GM12878 (cell line): ENCODE results near the gene TRIM13. TPM values are rescaled to one million over a fixed set of nuclear protein-coding genes. Genes with fewer than 3 reads are reported as not detected.
"Not testable (repeated sequence)": the region's sequence is repeated elsewhere in the genome, so short reads cannot be mapped to it uniquely, and the experiment has no call there.

Experiments
- ATAC-seq: fragments of 200-7000 bp; cut with Tn5 transposase; 3 replicates; pipeline ENCODE4 v1.9.1; 2020; ENCODE audit warnings: mild to moderate bottlenecking, moderate library complexity
- BruUV-seq: library from RNA; stranded (reverse); fragments of 400-500 nt; replicated peaks from 2 replicates; lab custom pipeline; 2021; lab: Mats Ljungman, UMichigan
- CTCF ChIA-PET: fragments of 300-600 bp; sonication (Branson Sonifier 250); formaldehyde crosslinking; extraction: SDS; loops from one replicate; lab custom pipeline; 2021; ENCODE audit warnings: inconsistent platforms; lab: Yijun Ruan, JAX
- POLR2A ChIA-PET: fragments of 350-600 bp; formaldehyde crosslinking; extraction: SDS; loops from one replicate; lab custom pipeline; 2021; ENCODE audit warnings: inconsistent platforms; lab: Charles Lee
- RAD21 ChIA-PET: fragments of 300-600 bp; sonication (Branson Sonifier 250); formaldehyde crosslinking; loops from one replicate; lab custom pipeline; 2023; ENCODE audit warnings: antibody characterized with exemption; ENCODE audit not compliant: unreplicated experiment; lab: Charles Lee
- SMC1A ChIA-PET: fragments of 300-600 bp; sonication (Branson Sonifier 250); formaldehyde crosslinking; loops from one replicate; lab custom pipeline; 2023; ENCODE audit not compliant: unreplicated experiment, uncharacterized antibody; lab: Charles Lee
- DNase-seq: peaks from one replicate; pipeline ENCODE4 v3.0.0-alpha.2; 2011; ENCODE audit warnings: low read depth, low spot score
- FAIRE-seq: peaks from 3 replicates; lab custom pipeline; 2011; peaks lifted over from hg19 to GRCh38; lab: Jason Lieb, UNC
- H2AFZ ChIP-seq: 2 replicates; pipeline ENCODE4 v1.6.0; 2011; ENCODE audit warnings: low read depth, low read length, control low read depth; ENCODE audit not compliant: control insufficient read depth
- H3K27ac ChIP-seq: 2 replicates; pipeline ENCODE4 v1.5.1; 2011; ENCODE audit warnings: control low read depth; ENCODE audit not compliant: control insufficient read depth, insufficient read depth
- H3K27me3 ChIP-seq, 2 experiments: replicated peaks in 1 of 2; 2 replicates each; pipeline versions ENCODE4 v1.6.0 to v1.6.1; 2011; ENCODE audit warnings: low read length in 1 of 2; ENCODE audit not compliant: control insufficient read depth in 2 of 2, insufficient read depth in 2 of 2
- H3K36me3 ChIP-seq, 2 experiments: 2 replicates each; pipeline ENCODE4 v1.5.1; 2011; ENCODE audit warnings: low read length in 1 of 2; ENCODE audit not compliant: control insufficient read depth in 2 of 2, insufficient read depth in 2 of 2
- H3K4me1 ChIP-seq: 2 replicates; pipeline ENCODE4 v1.6.1; 2011; ENCODE audit warnings: mild to moderate bottlenecking, low read length, moderate library complexity, mixed read lengths; ENCODE audit not compliant: control insufficient read depth, insufficient read depth
- H3K4me2 ChIP-seq: 2 replicates; pipeline ENCODE4 v1.6.0; 2011; ENCODE audit warnings: control low read depth; ENCODE audit not compliant: control insufficient read depth, insufficient read depth
- H3K4me3 ChIP-seq: fragments of 200-600 bp; sonication (generic); 2 replicates; pipeline ENCODE4 v1.5.1; 2016
- H3K79me2 ChIP-seq: 2 replicates; pipeline ENCODE4 v1.6.0; 2011; ENCODE audit warnings: low read length; ENCODE audit not compliant: control insufficient read depth, insufficient read depth
- H3K9ac ChIP-seq: 2 replicates; pipeline ENCODE4 v1.8.0; 2011; ENCODE audit warnings: low read length, control low read depth, mixed read lengths; ENCODE audit not compliant: control insufficient read depth, insufficient read depth
- H3K9me3 ChIP-seq: replicated peaks from 3 replicates; pipeline ENCODE4 v1.5.1; 2011; ENCODE audit warnings: mild to moderate bottlenecking, low read length; ENCODE audit not compliant: control insufficient read depth, insufficient read depth
- H4K20me1 ChIP-seq: 2 replicates; pipeline ENCODE4 v1.6.0; 2011; ENCODE audit not compliant: control insufficient read depth, insufficient read depth
- ESRRA ChIP-seq: IDR thresholded peaks from 2 replicates; pipeline ENCODE4 v1.6.1; 2012; ENCODE audit warnings: mild to moderate bottlenecking, low read length, improper control_type of control experiment
- PBX3 ChIP-seq: IDR thresholded peaks from 2 replicates; pipeline ENCODE4 v1.6.1; 2011; ENCODE audit warnings: mild to moderate bottlenecking, low read depth, low read length, moderate library complexity; ENCODE audit not compliant: insufficient replicate concordance
- POU2F2 ChIP-seq: IDR thresholded peaks from 3 replicates; pipeline ENCODE4 v1.6.1; 2011; ENCODE audit warnings: low read depth, mild to moderate bottlenecking, low read length, borderline replicate concordance
- YY1 ChIP-seq: IDR thresholded peaks from 2 replicates; pipeline ENCODE4 v1.6.1; 2011; ENCODE audit warnings: low read depth, mild to moderate bottlenecking, low read length
- ZNF274 ChIP-seq: IDR thresholded peaks from one replicate; pipeline ENCODE4 v1.8.0; 2011; ENCODE audit not compliant: insufficient read length, insufficient read depth
- WGBS: methylation state at CpG from one replicate; pipeline ENCODE4 v1.1.6; 2016; ENCODE audit warnings: low lambda C conversion rate; ENCODE audit not compliant: insufficient replicate concordance, insufficient coverage; ENCODE audit errors: missing lambda C conversion rate; 5-methylcytosine and 5-hydroxymethylcytosine counted together
- in situ Hi-C: fragments of 300-500 bp; cut with MboI; formaldehyde crosslinking; loops from 9 replicates; pipeline ENCODE4 v1.14.3; 2018; ENCODE audit warnings: mixed read lengths
- intact Hi-C: fragments of 100-400 bp; cut with micrococcal nuclease; formaldehyde crosslinking; loops from one replicate; pipeline ENCODE4 v1.14.2; 2022; ENCODE audit not compliant: unreplicated experiment
- polyA plus RNA-seq, 11 experiments: library from polyadenylated mRNA; depleted of rRNA in 4 of 11; unstranded in 6 of 11; stranded (reverse) in 5 of 11; fragments of >200 nt; fragmentation: Nextera tagmentation in 4 of 11; fragmentation: Illumina TruSeq in 1 of 11; extraction: Ambion mirVana in 4 of 11; extraction: Trizol in 1 of 11; gene quantifications; 1 replicate in 1 of 11; 2 replicates in 10 of 11; pipeline versions ENCODE4 v1.2.1 to v1.2.3, GENCODE V29; 2011 to 2016; ENCODE audit warnings: inconsistent platforms in 2 of 11, missing spikeins in 2 of 11, low read depth in 1 of 11
- total RNA-seq, 4 experiments: library from RNA; depleted of rRNA in 3 of 4; stranded (reverse); fragments of >200 nt in 3 of 4; fragmentation: Illumina TruSeq in 1 of 4; extraction: Trizol in 1 of 4; gene quantifications; 2 replicates each; pipeline versions ENCODE4 v1.2.1 to v1.2.3, GENCODE V29; 2013 to 2021

TRIM13 gene
- total and polyA plus RNA-seq, 10 of the 15 experiments (the other 5 are each of a cell fraction or from before 2014, with no cell fraction given) = 15.4 to 33.8 (median 21.0) TPM

GRCh38 chr13:49986471-49986870 lies 10.4 kb upstream of the TRIM13 start (continued):
- no peak for TF ChIP-seq POU2F2
- TF ChIP-seq ZNF274 = no peak
- TF ChIP-seq YY1 = no peak
- no peak for TF ChIP-seq ESRRA
- TF ChIP-seq PBX3 = no peak

GRCh38 chr13:49990612-49991011 lies 6.2 kb upstream of the TRIM13 start:
- in situ Hi-C loops, POLR2A ChIA-PET, H3K4me3 ChIP-seq, H3K4me2 ChIP-seq, H4K20me1 ChIP-seq, H2AFZ ChIP-seq, CTCF ChIA-PET, ATAC-seq, H3K4me1 ChIP-seq, intact Hi-C loops, H3K9ac ChIP-seq, H3K79me2 ChIP-seq, H3K27ac ChIP-seq, BruUV-seq, DNase-seq, H3K27me3 ChIP-seq, H3K36me3 ChIP-seq, H3K9me3 ChIP-seq, FAIRE-seq: not testable (repeated sequence)
- ChIA-PET SMC1A (interaction anchor here (2.4 kb wide), 1 partner anchor 93 kb away, joined by 10 read pairs; no protein-coding TSS in a partner anchor), RAD21 (interaction anchor here (1.0 kb wide), 1 partner anchor 14 kb away, joined by 3 read pairs; no protein-coding TSS in a partner anchor)
- WGBS = 89% methylated on average over 6 of the region's 6 CpGs
